Natural killer cell treated with Interleukin-12 subunit alpha and Interleukin-12 subunit beta and Interleukin-15 and Interleukin-18, amount 100 ng/mL, for 72 hours (primary cell): ENCODE results near the gene RIC3. TPM values are rescaled to one million over a fixed set of nuclear protein-coding genes. Genes with fewer than 3 reads are reported as not detected.

Experiments used
- ATAC-seq, 2 donors: fragments of 150-1000 bp; cut with Tn5 transposase in 1 of 2; sonication (Bioruptor Pico), chemical (Tn5 transposase) in 1 of 2; 2 replicates each; pipeline ENCODE4 v1.10.0; 2021
- DNase-seq: peaks from one replicate; pipeline ENCODE4 v3.0.0; 2022; ENCODE audit warnings: low spot score
- H3K27ac Mint-ChIP-seq, 2 donors: 1 replicate in 1 of 2; 2 replicates in 1 of 2; pipeline ENCODE4 v1.8.0; 2022; ENCODE audit warnings: mixed read lengths in 2 of 2, mild to moderate bottlenecking in 1 of 2, moderate library complexity in 1 of 2
- H3K27me3 Mint-ChIP-seq, 2 donors: 1 replicate in 1 of 2; 2 replicates in 1 of 2; pipeline ENCODE4 v1.8.0; 2022; ENCODE audit warnings: mixed read lengths in 2 of 2
- H3K36me3 Mint-ChIP-seq: one replicate; pipeline ENCODE4 v1.8.0; 2022; ENCODE audit warnings: mixed read lengths
- H3K4me1 Mint-ChIP-seq, 2 donors: 1 replicate in 1 of 2; 2 replicates in 1 of 2; pipeline ENCODE4 v1.8.0; 2022; ENCODE audit warnings: low read depth in 2 of 2, mixed read lengths in 2 of 2, mild to moderate bottlenecking in 1 of 2
- H3K4me3 Mint-ChIP-seq: one replicate; pipeline ENCODE4 v1.8.0; 2022; ENCODE audit warnings: mixed read lengths
- H3K9me3 Mint-ChIP-seq: 2 replicates; pipeline ENCODE4 v1.8.0; 2022; ENCODE audit warnings: mixed read lengths
- total RNA-seq, 2 donors: library from RNA; stranded (reverse); gene quantifications; one replicate each; pipeline ENCODE4 v1.2.3, GENCODE V29; 2022

RIC3 gene
- total RNA-seq, 2 donors from 2014 or later = 1.4 to 4.3 TPM

DNA sequence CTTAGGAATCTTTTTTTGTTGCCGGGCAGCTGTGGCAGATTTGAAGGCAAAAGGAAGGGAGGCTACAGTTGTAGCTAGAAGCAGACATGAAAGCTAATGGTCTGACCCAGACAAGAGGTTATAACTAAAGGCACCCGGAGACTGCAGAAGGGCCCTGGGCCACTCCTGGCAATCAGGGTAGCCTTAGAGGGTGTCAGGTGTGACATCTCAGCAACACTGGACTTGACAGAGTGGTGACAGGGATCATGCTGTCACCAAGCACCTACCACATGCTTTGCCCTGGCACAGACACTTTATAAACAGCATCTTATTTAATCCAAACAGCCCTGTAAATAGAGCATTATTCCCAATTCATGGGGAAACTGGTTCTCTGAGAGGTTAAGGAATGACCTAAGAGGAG lies 62.1 kb downstream of the RIC3 start:
- Mint-ChIP-seq H3K4me1 (no peaks in the 10 kb centered on the region), H3K27me3 (peaks cover 3 to 7% of the 10 kb centered on the region in 2 donors), H3K4me3 (no peak overlapping the region), H3K9me3 (no peaks in the 10 kb centered on the region), H3K27ac (no peak overlapping the region), H3K36me3 (no peaks in the 10 kb centered on the region)
- no peak for DNase-seq
- ATAC-seq = no peak

DNA sequence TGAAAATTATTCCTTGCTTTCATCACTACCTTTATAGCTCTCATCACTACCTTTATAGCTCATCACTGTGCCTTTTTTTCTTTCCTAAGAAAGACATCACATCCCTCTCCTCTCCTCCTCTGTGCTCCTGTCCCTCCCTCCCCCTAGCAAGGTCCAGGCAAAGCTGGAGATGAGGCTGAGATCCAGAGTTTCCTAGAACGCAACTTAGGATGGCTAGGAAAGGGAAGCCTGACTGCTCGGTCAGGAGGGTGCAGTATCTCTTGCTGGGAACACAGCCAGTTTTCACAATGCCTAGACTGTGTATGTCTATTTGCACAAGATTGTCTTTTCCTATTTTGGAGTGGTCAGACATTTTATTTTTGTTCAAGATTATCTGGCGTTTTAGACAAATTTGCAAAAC lies 63.2 kb downstream of the RIC3 start:
- ATAC-seq = no peak
- Mint-ChIP-seq H3K4me1 (no peaks in the 10 kb centered on the region), H3K9me3 (no peaks in the 10 kb centered on the region), H3K36me3 (no peaks in the 10 kb centered on the region), H3K4me3 (no peak overlapping the region), H3K27me3 (no peaks in the 10 kb centered on the region), H3K27ac (no peak overlapping the region)
- no peak for DNase-seq

DNA sequence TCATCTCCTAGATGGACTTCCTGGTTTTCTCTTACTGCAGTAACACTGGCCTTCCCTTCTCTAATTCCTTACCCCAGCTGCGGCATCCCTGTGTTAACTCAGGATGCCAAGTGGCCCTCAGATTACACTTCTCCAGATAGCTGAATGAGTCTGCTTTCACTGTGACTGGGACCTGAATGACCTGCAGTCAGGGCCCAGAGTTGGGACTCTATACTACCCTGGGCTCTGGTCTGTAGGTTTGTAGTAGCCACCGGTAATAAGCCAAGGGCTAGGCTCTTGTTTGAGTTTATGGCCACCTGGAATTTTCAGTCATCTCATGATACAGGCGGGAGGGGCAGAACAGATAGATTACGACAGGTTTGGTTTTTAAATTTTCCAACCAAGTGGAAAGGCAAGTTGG lies 63.7 kb downstream of the RIC3 start:
- ATAC-seq = no peak
- no peaks in the 10 kb centered on the region for H3K27me3 Mint-ChIP-seq
- H3K4me3 Mint-ChIP-seq = no peak overlapping the region
- no peak for DNase-seq
- no peak overlapping the region for H3K27ac Mint-ChIP-seq
- H3K4me1 Mint-ChIP-seq = no peaks in the 10 kb centered on the region
- no peaks in the 10 kb centered on the region for H3K36me3 Mint-ChIP-seq
- H3K9me3 Mint-ChIP-seq = no peaks in the 10 kb centered on the region

DNA sequence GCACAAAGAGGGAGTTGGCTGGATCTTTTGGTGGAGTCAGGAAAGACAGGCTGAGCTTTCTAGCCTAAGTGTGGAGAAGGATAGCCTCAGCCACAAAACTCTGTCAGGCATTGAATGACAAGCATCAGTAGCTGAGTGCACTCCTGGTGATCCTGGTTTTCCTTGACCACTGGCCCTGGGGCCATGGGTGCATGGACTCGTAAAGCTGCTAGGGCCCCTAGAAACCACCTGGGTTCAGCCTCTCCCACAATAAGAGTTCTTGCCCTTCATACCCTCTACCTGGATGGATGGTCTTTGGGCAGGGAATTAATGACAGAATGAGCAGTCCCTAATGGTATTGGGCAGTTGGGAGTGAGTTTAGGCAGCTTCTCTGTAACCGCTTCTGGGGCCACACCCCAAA lies 64.9 kb downstream of the RIC3 start:
- no peak for ATAC-seq

DNA sequence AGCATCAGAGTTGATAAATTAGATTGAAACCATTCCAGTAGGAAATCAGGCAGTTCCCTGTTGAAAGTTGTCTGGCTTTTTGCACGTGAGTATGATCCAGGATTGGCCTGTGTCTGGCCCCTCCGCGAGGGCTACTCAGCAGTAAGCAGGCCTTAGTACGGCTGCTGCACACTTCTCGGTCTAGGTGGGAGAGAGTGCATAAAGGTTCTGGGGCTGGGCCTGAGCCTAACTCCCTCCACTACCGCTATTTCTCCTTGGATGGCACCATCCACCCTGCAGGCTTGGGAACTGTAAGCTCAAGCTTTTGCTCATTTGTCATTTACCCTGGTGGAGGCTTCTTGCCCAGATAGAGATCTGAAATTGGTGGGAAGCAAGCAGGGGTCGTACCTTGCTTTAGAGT lies 65.9 kb downstream of the RIC3 start:
- Mint-ChIP-seq H3K36me3 (no peaks in the 10 kb centered on the region), H3K27ac (no peak overlapping the region), H3K4me1 (no peaks in the 10 kb centered on the region), H3K27me3 (peaks cover 0 to 4% of the 10 kb centered on the region in 2 donors), H3K9me3 (no peaks in the 10 kb centered on the region), H3K4me3 (no peak overlapping the region)
- ATAC-seq (no peak), DNase-seq (no peak)

More for the DNA sequence above, 64.9 kb downstream of the RIC3 start:
- H3K27me3 Mint-ChIP-seq = peaks cover 0 to 4% of the 10 kb centered on the region in 2 donors
- no peaks in the 10 kb centered on the region for H3K9me3 Mint-ChIP-seq
- no peaks in the 10 kb centered on the region for H3K36me3 Mint-ChIP-seq
- no peaks in the 10 kb centered on the region for H3K4me1 Mint-ChIP-seq
- H3K27ac Mint-ChIP-seq = no peak overlapping the region
- no peak for DNase-seq
- no peak overlapping the region for H3K4me3 Mint-ChIP-seq

DNA sequence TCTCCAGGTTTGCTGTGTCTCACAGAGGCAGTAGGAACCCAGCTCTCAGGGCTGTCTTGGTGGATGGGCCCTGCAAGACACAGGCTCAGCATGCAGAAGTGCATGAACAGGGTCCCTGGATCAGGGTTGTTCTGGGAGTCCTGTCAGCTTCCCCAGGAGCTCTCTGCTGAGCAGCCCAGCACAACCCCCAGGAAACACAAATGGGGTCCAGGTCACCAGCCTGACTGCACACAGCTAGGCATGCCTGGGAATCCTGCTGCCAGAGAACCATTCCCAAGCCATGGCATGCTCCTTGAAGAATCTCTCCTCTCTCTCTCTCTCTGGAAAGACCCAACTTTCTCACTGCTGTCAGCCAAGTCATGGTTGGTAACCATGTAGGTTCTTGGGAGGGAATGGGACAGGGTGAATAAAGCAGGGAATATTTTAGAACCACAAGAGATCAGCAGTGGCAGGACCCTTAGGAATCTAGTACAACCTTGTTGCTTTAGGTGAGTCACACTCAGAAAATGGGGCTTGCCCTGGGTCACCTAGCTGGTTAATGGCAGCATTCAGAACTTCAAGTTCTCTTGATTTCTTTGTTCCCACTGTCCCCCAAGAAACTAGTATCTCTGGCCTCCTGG lies 66.4 kb downstream of the RIC3 start:
- Mint-ChIP-seq H3K4me3 (no peak overlapping the region), H3K9me3 (no peaks in the 10 kb centered on the region), H3K36me3 (no peaks in the 10 kb centered on the region), H3K27me3 (peaks cover 0 to 4% of the 10 kb centered on the region in 2 donors), H3K4me1 (no peaks in the 10 kb centered on the region), H3K27ac (no peak overlapping the region)
- no peak for ATAC-seq
- no peak for DNase-seq

DNA sequence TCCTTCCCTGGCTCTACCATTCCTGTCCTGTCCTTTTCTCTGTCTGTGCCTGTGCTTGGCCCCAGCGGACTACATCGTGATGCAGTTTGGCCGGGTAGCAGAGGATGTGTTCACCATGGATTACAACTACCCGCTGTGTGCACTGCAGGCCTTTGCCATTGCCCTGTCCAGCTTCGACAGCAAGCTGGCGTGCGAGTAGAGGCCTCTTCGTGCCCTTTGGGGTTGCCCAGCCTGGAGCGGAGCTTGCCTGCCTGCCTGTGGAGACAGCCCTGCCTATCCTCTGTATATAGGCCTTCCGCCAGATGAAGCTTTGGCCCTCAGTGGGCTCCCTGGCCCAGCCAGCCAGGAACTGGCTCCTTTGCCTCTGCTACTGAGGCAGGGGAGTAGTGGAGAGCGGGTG lies 67.4 kb downstream of the RIC3 start:
- no peak overlapping the region for H3K4me3 Mint-ChIP-seq
- no peaks in the 10 kb centered on the region for H3K9me3 Mint-ChIP-seq
- no peak for ATAC-seq
- H3K4me1 Mint-ChIP-seq = no peaks in the 10 kb centered on the region
- peaks cover 0 to 4% of the 10 kb centered on the region in 2 donors for H3K27me3 Mint-ChIP-seq
- H3K27ac Mint-ChIP-seq = no peak overlapping the region
- H3K36me3 Mint-ChIP-seq = no peaks in the 10 kb centered on the region
- DNase-seq = no peak

DNA sequence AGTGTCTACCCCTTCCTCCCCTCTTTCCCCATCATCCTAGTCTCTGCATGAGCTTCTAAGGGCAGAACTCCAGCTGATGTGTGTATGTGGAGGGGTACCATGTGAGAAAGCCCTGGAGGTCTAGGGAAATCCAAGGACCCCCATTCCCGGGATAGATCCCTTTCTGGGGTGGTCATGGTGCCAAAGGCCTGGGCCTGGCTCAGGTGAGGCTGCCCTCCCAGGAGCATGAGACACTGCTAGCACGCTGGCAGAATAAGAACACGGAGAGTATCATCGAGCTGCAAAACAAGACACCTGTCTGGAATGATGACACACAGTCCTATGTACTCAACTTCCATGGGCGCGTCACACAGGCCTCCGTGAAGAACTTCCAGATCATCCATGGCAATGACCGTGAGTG lies 68.2 kb downstream of the RIC3 start:
- Mint-ChIP-seq H3K27ac (no peak overlapping the region), H3K36me3 (no peaks in the 10 kb centered on the region), H3K9me3 (no peaks in the 10 kb centered on the region), H3K4me1 (no peaks in the 10 kb centered on the region), H3K27me3 (peaks cover 0 to 4% of the 10 kb centered on the region in 2 donors), H3K4me3 (no peak overlapping the region)
- ATAC-seq = no peak
- no peak for DNase-seq

DNA sequence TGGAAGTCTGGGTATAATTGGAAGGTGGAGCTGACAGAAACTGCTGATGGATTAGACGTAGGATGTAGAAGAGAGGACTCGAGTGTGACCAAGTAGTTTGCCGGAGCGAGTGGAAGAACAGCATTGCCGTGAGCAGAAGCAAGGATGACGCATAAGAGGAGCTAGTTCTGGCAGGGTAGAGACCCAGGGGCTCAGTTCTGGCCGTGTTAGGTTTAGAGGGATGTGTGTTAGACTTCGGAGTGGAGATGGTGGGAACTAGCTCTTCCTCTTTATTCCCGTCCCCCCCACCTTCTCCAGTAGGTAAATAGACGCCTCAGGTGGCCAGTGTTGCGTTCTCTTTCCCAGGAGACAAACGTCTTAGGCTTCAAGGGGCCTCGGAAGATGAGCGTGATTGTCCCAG lies 68.7 kb downstream of the RIC3 start:
- Mint-ChIP-seq H3K36me3 (no peaks in the 10 kb centered on the region), H3K27ac (no peak overlapping the region), H3K9me3 (no peaks in the 10 kb centered on the region), H3K4me3 (no peak overlapping the region), H3K4me1 (no peaks in the 10 kb centered on the region), H3K27me3 (peaks cover 0 to 4% of the 10 kb centered on the region in 2 donors)
- DNase-seq = no peak
- ATAC-seq = no peak

DNA sequence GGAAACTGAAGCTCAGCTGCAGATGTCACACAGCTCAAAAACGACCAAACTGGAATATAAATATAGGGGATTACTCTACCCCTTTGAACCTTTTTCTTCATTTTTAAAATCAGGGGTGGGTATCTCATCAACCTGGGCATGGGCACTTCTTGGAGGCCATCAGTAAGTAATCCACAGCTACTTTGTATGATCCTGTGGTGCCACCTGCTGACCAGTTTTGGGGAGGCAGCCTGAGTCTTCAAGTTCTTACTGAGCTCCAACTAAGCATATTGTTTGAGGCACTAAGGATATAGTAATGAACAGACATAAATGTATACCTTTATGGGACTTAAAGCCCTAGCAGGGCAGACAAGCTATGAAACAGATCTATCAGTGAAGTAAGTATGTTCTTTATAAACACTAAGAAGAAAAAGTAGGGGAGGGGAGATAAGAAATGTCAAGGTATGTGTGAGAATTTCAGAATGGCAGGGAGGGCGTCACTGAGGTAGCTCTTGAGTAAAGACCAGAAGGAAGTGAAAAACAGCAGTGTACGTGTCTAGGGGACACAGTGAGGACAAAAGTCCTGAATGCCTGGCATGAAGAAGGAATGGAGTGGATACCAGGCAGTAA lies 69.4 kb downstream of the RIC3 start:
- H3K27ac Mint-ChIP-seq = no peak overlapping the region
- no peak overlapping the region for H3K4me3 Mint-ChIP-seq
- no peaks in the 10 kb centered on the region for H3K36me3 Mint-ChIP-seq
- no peaks in the 10 kb centered on the region for H3K4me1 Mint-ChIP-seq
- DNase-seq (no peak), ATAC-seq (no peak)
- no peaks in the 10 kb centered on the region for H3K9me3 Mint-ChIP-seq
- H3K27me3 Mint-ChIP-seq = peaks cover 0 to 4% of the 10 kb centered on the region in 2 donors

DNA sequence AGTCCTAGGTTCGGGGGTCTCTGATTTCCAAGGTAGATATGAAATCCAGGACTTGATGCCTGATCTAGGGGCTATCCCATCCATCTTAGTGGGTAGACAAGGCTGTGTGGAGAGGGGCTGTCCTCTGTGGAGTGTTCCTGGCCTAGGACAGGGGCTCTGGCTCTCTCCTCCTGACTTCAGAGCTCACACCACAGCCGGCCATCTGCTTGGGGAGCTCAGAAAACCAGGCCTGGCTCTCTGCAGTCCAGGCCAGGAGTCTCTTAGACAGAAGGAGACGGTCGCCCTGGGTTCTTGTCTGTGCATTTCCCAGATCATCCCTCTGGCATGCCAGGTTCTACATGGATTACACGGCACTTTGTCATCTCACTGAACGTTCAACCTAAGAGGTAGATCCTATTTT lies 69.9 kb downstream of the RIC3 start:
- DNase-seq (no peak), ATAC-seq (no peak)
- H3K27me3 Mint-ChIP-seq = peaks cover 0 to 4% of the 10 kb centered on the region in 2 donors
- H3K36me3 Mint-ChIP-seq = no peaks in the 10 kb centered on the region
- no peak overlapping the region for H3K4me3 Mint-ChIP-seq
- no peaks in the 10 kb centered on the region for H3K4me1 Mint-ChIP-seq
- H3K9me3 Mint-ChIP-seq = no peaks in the 10 kb centered on the region
- H3K27ac Mint-ChIP-seq = no peak overlapping the region

DNA sequence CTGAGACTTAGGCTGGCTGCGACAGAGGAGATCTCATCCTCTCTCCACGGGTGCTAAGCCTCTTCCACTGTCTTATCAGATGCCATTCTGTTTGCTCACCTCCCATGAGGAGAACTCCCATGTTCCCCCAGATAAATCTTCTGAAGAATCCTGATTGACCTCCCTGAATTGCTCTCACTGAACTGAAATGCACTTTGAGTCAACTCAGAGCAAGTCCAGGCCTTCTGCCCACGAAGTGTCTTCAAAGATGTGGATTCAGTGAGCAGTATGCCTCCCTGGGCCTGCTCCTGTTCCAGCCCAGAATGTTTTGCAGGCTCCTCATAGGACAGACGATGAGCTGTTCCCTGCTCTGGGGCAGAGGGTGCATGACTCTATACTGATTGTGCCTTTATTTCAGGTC lies 70.5 kb downstream of the RIC3 start:
- Mint-ChIP-seq H3K27me3 (peaks cover 0 to 4% of the 10 kb centered on the region in 2 donors), H3K27ac (no peak overlapping the region), H3K4me3 (no peak overlapping the region)

DNA sequence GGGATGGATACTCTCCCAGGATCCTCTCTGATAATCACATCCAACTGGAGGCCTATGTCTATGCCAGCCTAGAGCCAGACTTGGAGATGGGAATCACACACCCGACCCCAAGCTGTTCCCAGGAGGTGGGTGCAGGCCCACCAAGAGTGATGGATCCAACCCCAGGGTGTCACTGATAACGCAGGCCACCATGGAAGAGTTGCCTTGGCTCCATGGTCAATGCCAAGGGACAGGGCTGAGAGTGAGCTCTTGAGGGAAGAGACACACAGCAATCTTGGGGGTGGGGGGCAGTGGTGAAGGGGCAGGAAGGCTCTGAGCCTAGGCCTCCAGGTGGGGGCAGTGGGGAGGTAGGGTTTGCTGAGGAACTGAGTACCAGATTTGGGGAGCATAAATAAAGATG lies 70.9 kb downstream of the RIC3 start:
- Mint-ChIP-seq H3K27me3 (peaks cover 0 to 4% of the 10 kb centered on the region in 2 donors), H3K9me3 (no peaks in the 10 kb centered on the region), H3K4me3 (no peak overlapping the region), H3K27ac (no peak overlapping the region), H3K4me1 (no peaks in the 10 kb centered on the region), H3K36me3 (no peaks in the 10 kb centered on the region)
- ATAC-seq = no peak
- DNase-seq = no peak

More for the DNA sequence above, 70.5 kb downstream of the RIC3 start:
- DNase-seq = no peak
- no peak for ATAC-seq
- no peaks in the 10 kb centered on the region for H3K36me3 Mint-ChIP-seq
- H3K9me3 Mint-ChIP-seq = no peaks in the 10 kb centered on the region
- H3K4me1 Mint-ChIP-seq = no peaks in the 10 kb centered on the region

DNA sequence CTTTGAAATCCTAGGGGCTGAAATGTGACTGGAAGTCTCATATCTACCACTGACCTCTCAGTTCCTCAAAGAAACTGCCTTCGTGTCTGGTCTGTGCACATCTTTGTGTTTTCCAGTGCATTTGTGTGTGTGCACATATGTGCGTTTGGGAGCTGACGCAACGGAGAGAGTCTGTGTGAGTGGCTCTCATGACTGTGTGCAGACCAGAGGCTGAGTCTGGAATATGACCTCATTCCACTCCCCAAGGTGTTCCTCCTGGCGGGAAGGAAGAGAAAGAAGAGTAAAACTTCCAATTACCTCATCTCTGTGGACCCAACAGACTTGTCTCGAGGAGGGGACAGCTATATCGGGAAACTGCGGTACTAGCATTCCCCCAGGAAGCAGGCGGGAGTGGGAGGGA lies 71.4 kb downstream of the RIC3 start:
- Mint-ChIP-seq H3K4me3 (no peak overlapping the region), H3K27ac (no peak overlapping the region), H3K4me1 (no peaks in the 10 kb centered on the region), H3K36me3 (no peaks in the 10 kb centered on the region), H3K9me3 (no peaks in the 10 kb centered on the region), H3K27me3 (peaks cover 0 to 4% of the 10 kb centered on the region in 2 donors)
- ATAC-seq (no peak), DNase-seq (no peak)

DNA sequence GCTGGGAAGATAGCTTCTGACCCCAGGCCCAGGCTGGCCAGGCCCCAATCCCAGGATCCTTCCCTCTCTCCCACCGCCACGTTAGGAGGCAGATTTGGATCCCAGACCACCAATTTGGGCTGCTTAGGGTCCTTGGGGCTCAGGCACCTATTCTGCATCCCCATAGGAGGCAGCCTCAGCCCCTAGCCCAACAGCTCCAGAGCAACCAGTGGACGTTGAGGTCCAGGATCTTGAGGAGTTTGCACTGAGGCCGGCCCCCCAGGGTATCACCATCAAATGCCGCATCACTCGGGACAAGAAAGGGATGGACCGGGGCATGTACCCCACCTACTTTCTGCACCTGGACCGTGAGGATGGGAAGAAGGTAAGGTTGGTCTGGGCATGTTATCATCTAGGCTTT lies 71.8 kb downstream of the RIC3 start:
- no peak for DNase-seq
- H3K4me1 Mint-ChIP-seq = no peaks in the 10 kb centered on the region
- no peaks in the 10 kb centered on the region for H3K36me3 Mint-ChIP-seq

More for the DNA sequence above, 71.8 kb downstream of the RIC3 start:
- Mint-ChIP-seq H3K9me3 (no peaks in the 10 kb centered on the region), H3K27ac (no peak overlapping the region), H3K4me3 (no peak overlapping the region), H3K27me3 (peaks cover 0 to 4% of the 10 kb centered on the region in 2 donors)
- ATAC-seq = no peak
